Measurements from ENCODE around the gene C21orf91. TPM values are rescaled to one million over a fixed set of nuclear protein-coding genes. Genes with fewer than 3 reads are reported as not detected.

C21orf91 gene
- total RNA-seq = 27.3 and 27.6 TPM in 2 replicates
- long read RNA-seq, full-length matches to known transcripts = 28 of 35 reads
- long read RNA-seq, partial matches to known transcripts = 0 of 35 reads
- long read RNA-seq, other reads (novel, unspliced or antisense) = 7 of 35 reads

DNA sequence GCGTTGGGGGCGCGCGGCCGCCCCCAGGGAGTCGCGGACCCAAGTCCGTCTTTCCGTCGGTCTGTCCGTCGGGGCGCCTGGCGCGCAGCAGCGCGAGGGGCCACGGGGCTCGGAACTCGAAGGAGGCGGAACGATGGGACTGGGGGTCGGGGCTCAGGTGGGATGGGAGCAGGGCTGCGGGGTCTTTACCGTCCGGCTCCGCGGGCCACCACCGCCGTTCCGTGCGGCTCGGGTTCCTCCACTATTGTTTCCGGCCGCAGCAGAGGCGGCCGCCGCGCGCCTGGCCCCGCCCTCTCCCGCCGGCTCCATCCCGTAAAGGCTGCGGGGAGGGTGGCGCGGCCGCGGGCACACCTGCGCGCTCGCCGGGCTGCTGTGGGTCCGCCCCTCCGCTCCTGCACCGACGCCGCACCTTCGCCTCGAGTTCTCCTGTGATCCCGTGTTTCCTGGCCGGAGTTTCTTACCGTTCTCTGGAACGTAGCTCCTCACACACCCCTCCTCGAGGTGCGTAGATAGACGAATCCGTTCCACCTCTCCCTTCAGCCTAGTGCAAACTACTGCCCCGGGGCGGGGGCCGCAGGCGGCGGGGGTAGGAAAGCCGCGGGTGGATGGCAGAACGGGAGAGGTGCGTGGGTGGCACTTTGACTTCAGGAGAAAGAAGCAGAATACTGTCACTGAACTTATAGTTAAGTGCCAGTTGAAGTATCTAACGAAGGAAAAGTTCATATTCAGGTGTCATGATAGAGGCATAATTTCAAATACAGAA, at the start of gene C21orf91:
Gene C21orf91 (minus strand): TSS at position 243 of the 763 bp plus-strand sequence. CDS start 1,038 bp downstream, outside the sequence.
- Mint-ChIP-seq H3K9me3 (no peaks in the 10 kb centered on the region), H3K27me3 (ENCODE audit: low read depth) (no peaks in the 10 kb centered on the region), H3K4me1 (peaks cover 24% of the 10 kb centered on the region), H3K27ac (ENCODE audit: unreplicated experiment) (peak within 1 kb of the TSS; percentile 100), H3K36me3 (ENCODE audit: low read depth) (peaks cover 5% of the 10 kb centered on the region), H3K4me3 (peak within 1 kb of the TSS; percentile 95)
- DNase-seq (ENCODE audit: low read depth, low spot score) = peak; percentile 74
- TF ChIP-seq CTCF (conservative IDR thresholded peaks at IDR 0.05) = no peak

DNA sequence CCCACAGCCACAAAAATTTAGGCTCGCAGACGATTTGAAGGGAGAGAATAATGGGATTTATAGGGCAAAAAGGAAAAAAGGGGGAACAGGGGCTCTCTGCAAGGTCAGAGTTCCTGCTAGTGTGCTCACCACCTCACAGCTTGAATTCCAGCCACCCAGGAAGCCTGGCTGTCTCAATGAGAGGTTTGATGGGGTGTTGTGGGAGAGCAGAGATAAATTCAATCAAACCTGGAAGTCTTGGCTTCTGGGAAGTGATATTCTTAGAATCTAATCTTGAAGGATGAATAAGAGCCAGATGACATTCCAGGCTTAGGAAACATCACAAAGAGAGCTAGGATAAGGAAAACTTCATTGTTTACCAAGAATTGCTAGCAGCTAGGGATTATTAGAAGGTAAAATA, 47.4 kb upstream of the C21orf91 start:
- no peaks in the 10 kb centered on the region for H3K36me3 Mint-ChIP-seq (ENCODE audit: low read depth)
- H3K27me3 Mint-ChIP-seq (ENCODE audit: low read depth) = no peaks in the 10 kb centered on the region
- peaks cover 10% of the 10 kb centered on the region for H3K9me3 Mint-ChIP-seq
- peaks cover 6% of the 10 kb centered on the region for H3K4me1 Mint-ChIP-seq
- H3K27ac Mint-ChIP-seq (ENCODE audit: unreplicated experiment) = no peak overlapping the region
- no peak overlapping the region for H3K4me3 Mint-ChIP-seq
- no peak for TF ChIP-seq CTCF (conservative IDR thresholded peaks at IDR 0.05)
- no peak for DNase-seq (ENCODE audit: low read depth, low spot score)

DNA sequence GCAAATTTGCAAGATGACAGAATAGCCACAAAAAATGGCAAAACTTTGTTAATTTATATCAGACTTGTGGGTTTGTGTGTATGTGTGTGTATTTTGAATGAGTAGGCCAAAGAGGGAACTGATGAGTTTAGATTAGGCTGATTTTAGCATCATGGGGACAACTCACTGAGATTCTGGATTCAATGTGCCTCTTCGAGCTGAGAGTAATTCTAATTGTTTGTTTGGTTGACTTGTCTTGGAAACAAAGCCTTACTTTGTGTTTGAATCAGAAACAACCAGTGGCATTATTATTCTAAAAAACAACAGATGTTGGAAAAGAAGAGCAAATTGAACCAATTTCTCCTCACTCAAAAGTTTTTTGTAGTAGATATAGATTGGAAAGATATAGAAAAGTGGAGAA, 40.5 kb upstream of the C21orf91 start:
- DNase-seq (ENCODE audit: low read depth, low spot score) = no peak
- Mint-ChIP-seq H3K36me3 (ENCODE audit: low read depth) (no peaks in the 10 kb centered on the region), H3K27ac (ENCODE audit: unreplicated experiment) (no peak overlapping the region), H3K27me3 (ENCODE audit: low read depth) (no peaks in the 10 kb centered on the region), H3K9me3 (peaks cover 4% of the 10 kb centered on the region), H3K4me1 (peaks cover 19% of the 10 kb centered on the region), H3K4me3 (no peak overlapping the region)
- TF ChIP-seq CTCF (conservative IDR thresholded peaks at IDR 0.05) = no peak

- peaks cover 4% of the 10 kb centered on the region for H3K9me3 Mint-ChIP-seq
- H3K4me1 Mint-ChIP-seq = peaks cover 19% of the 10 kb centered on the region
- DNase-seq (ENCODE audit: low read depth, low spot score) = no peak
- no peaks in the 10 kb centered on the region for H3K36me3 Mint-ChIP-seq (ENCODE audit: low read depth)
- H3K27ac Mint-ChIP-seq (ENCODE audit: unreplicated experiment) = peak overlapping the region; percentile 8
- no peak for TF ChIP-seq CTCF (conservative IDR thresholded peaks at IDR 0.05)
- H3K4me3 Mint-ChIP-seq = no peak overlapping the region
- H3K27me3 Mint-ChIP-seq (ENCODE audit: low read depth) = no peaks in the 10 kb centered on the region
These were observed 39.6 kb upstream of the C21orf91 start for GRCh38 chr21:17858747-17859146.

DNA sequence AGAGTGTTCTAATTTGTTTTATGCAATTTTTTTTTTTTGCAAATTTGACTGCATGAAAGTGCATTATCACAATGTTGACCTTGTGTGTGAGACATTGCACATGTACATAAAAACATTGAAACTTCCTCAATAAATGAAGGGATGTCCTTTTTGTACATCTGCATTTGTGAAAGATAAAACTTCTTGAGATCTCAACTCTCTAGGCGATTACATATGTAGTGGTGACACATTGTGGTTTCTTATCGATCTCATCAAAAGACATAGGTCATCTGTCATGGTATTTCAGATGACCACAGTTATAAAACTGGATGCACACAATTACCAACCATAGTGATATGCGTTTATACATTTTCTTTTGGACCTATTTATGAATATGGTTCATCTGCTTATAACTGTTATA, 35.6 kb upstream of the C21orf91 start:
- no peaks in the 10 kb centered on the region for H3K27me3 Mint-ChIP-seq (ENCODE audit: low read depth)
- H3K4me1 Mint-ChIP-seq = peaks cover 10% of the 10 kb centered on the region
- no peaks in the 10 kb centered on the region for H3K36me3 Mint-ChIP-seq (ENCODE audit: low read depth)
- no peak overlapping the region for H3K4me3 Mint-ChIP-seq
- no peak for DNase-seq (ENCODE audit: low read depth, low spot score)
- H3K9me3 Mint-ChIP-seq = peaks cover under 1% of the 10 kb centered on the region
- TF ChIP-seq CTCF (conservative IDR thresholded peaks at IDR 0.05) = no peak
- H3K27ac Mint-ChIP-seq (ENCODE audit: unreplicated experiment) = no peak overlapping the region
